Endothelial cell of umbilical vein (primary cell): ENCODE results near the gene ARFGEF3.

Experiments used
- CTCF ChIP-seq, 2 donors: IDR thresholded peaks; 1 replicate in 1 of 2; 2 replicates in 1 of 2; pipeline ENCODE4 v1.5.1; 2011; ENCODE audit warnings: low read length in 2 of 2, mild to moderate bottlenecking in 2 of 2, moderate library complexity in 2 of 2, control low read depth in 1 of 2, inconsistent platforms in 1 of 2, low read depth in 1 of 2; ENCODE audit not compliant: insufficient read depth in 1 of 2; ENCODE audit errors: extremely low read depth in 1 of 2
- EZH2 ChIP-seq: IDR thresholded peaks from 2 replicates; pipeline ENCODE4 v1.6.1; 2012; ENCODE audit warnings: borderline replicate concordance, low read depth, mild to moderate bottlenecking, moderate library complexity, low read length, inconsistent platforms; ENCODE audit not compliant: severe bottlenecking
- JUN ChIP-seq: IDR thresholded peaks from 2 replicates; pipeline ENCODE4 v1.6.1; 2011; ENCODE audit warnings: borderline replicate concordance, low read depth; ENCODE audit not compliant: insufficient read length, insufficient read depth
- POLR2A ChIP-seq: IDR thresholded peaks from 2 replicates; pipeline ENCODE4 v1.6.1; 2012; ENCODE audit warnings: low read depth, mild to moderate bottlenecking, control low read depth, low read length
- POLR2AphosphoS5 ChIP-seq: IDR thresholded peaks from 2 replicates; pipeline ENCODE4 v1.6.1; 2012; ENCODE audit warnings: low read depth, mild to moderate bottlenecking, control low read depth, low read length, moderate library complexity; ENCODE audit not compliant: insufficient read depth

- TF ChIP-seq CTCF (IDR thresholded peaks at IDR 0.05; ENCODE audit: extremely low read depth in 1 of 2, insufficient read depth in 1 of 2, low read depth in 1 of 2, low read length in 2 of 2), result no peak
- no peak for TF ChIP-seq POLR2AphosphoS5
- TF ChIP-seq EZH2, result no peak
- no peak for TF ChIP-seq JUN
- TF ChIP-seq POLR2A, result no peak
Measured at GRCh38 chr6:138378463-138378862, 216.7 kb downstream of the ARFGEF3 start.
